ENCODE results near the gene SERPINA4. TPM values are rescaled to one million over a fixed set of nuclear protein-coding genes. Genes with fewer than 3 reads are reported as not detected.

The SERPINA4 gene
- total RNA-seq: 186 TPM

GRCh38 chr14:94560751-94561655, at the start of gene SERPINA4:
SERPINA4 (plus strand) TSS chr14:94561442; CDS start chr14:94563483, 2,041 bp downstream.
- peak; percentile 80 for DNase-seq (ENCODE audit: low spot score)
- peak; percentile 72 for ATAC-seq

GRCh38 chr14:94514351-94514750, 46.9 kb upstream of the SERPINA4 start:
- no peak for ATAC-seq
- no peak for DNase-seq (ENCODE audit: low spot score)

- ATAC-seq: no peak
- DNase-seq (ENCODE audit: low spot score): no peak
Measured at GRCh38 chr14:94515426-94515825, 45.8 kb upstream of the SERPINA4 start.

GRCh38 chr14:94515856-94516255, 45.4 kb upstream of the SERPINA4 start:
- DNase-seq (ENCODE audit: low spot score): no peak
- ATAC-seq: no peak

GRCh38 chr14:94517248-94517640, 44.0 kb upstream of the SERPINA4 start:
- ATAC-seq: no peak
- DNase-seq (ENCODE audit: low spot score): no peak

- ATAC-seq (no peak), DNase-seq (ENCODE audit: low spot score) (no peak)
Measured at GRCh38 chr14:94517641-94518257, 43.5 kb upstream of the SERPINA4 start.

GRCh38 chr14:94521375-94522114, 39.7 kb upstream of the SERPINA4 start:
- peak; percentile 72 for ATAC-seq
- DNase-seq (ENCODE audit: low spot score): peak; percentile 39

GRCh38 chr14:94522115-94522724, 39.0 kb upstream of the SERPINA4 start:
- ATAC-seq (peak; percentile 95), DNase-seq (ENCODE audit: low spot score) (peak; percentile 59)

GRCh38 chr14:94523265-94523664, 38.0 kb upstream of the SERPINA4 start:
- ATAC-seq (no peak), DNase-seq (ENCODE audit: low spot score) (peak; percentile 35)

- ATAC-seq (no peak), DNase-seq (ENCODE audit: low spot score) (no peak)
Measured at GRCh38 chr14:94524093-94524492, 37.1 kb upstream of the SERPINA4 start.

GRCh38 chr14:94531187-94531586, 30.1 kb upstream of the SERPINA4 start:
- ATAC-seq (no peak), DNase-seq (ENCODE audit: low spot score) (no peak)

- DNase-seq (ENCODE audit: low spot score): no peak
Measured at GRCh38 chr14:94532447-94532846, 28.8 kb upstream of the SERPINA4 start.

GRCh38 chr14:94535506-94535905, 25.7 kb upstream of the SERPINA4 start:
- ATAC-seq: no peak
- DNase-seq (ENCODE audit: low spot score): no peak

More at GRCh38 chr14:94532447-94532846, 28.8 kb upstream of the SERPINA4 start:
- no peak for ATAC-seq

- DNase-seq (ENCODE audit: low spot score) (peak; percentile 52), ATAC-seq (peak; percentile 92)
Measured at GRCh38 chr14:94536836-94537235, 24.4 kb upstream of the SERPINA4 start.

- DNase-seq (ENCODE audit: low spot score) (no peak), ATAC-seq (no peak)
Measured at GRCh38 chr14:94538070-94538740, 23.0 kb upstream of the SERPINA4 start.

- ATAC-seq: no peak
- peak; percentile 31 for DNase-seq (ENCODE audit: low spot score)
Measured at GRCh38 chr14:94539181-94539580, 22.1 kb upstream of the SERPINA4 start.

- peak; percentile 41 for DNase-seq (ENCODE audit: low spot score)
- peak; percentile 34 for ATAC-seq
Measured at GRCh38 chr14:94540031-94540794, 21.0 kb upstream of the SERPINA4 start.

- ATAC-seq: no peak
- DNase-seq (ENCODE audit: low spot score): no peak
Measured at GRCh38 chr14:94541234-94541975, 19.8 kb upstream of the SERPINA4 start.

Data from left lobe of liver (tissue), 2 donors.